ENCODE results near the gene ARHGEF25. TPM values are rescaled to one million over a fixed set of nuclear protein-coding genes. Genes with fewer than 3 reads are reported as not detected.
"Not testable (repeated sequence)": the region's sequence is repeated elsewhere in the genome, so short reads cannot be mapped to it uniquely, and the experiment has no call there.

The ARHGEF25 gene
- total RNA-seq (2014; rRNA removed; shearing (Covaris generic)): 9.2 and 13.1 TPM in 2 replicates
- 34.0 and 37.4 TPM in 2 replicates for polyA plus RNA-seq (2014; cell fraction: nucleus; rRNA removed)

DNA sequence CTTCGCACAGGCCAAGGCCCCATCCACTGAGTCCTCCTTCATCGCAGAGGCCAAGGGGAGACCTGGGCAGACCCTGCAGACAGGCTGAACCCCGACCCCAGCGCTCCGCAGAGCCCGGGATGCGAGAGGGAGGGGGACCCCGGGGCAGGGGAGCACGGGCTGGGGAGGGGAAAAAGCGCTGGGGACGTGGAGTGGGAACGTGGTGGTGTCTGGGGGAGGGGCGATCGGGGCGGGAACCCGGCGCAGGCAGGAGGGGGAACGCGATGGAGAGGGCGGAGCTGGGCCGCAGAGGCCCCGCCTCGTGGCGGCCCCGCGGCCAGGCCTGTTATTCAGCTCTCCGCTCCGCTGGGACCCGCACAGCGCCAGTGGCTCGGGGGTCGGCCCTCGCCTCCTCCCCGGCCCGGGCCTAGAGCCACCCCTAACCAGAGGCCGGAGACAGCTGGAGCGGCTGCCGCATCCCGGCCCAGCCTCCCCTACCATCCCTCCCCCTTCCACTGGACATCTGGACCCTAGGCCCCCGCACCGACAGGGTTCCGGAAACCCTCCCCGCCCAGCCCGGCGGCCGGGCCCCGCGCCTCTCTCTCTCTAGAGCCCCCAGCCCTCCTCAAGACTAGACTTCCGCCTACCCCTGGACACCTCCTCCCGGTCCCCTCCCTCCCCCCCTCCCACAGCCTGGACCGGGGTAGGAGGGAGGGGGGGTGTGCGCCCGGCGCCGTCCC is at the start of gene ARHGEF25:
Gene ARHGEF25, plus strand, starts transcription at position 328 of the 719 bp plus-strand sequence. CDS start 460 bp downstream, outside the sequence.
- DNase-seq (ENCODE audit: extremely low read depth, low read depth): no peak

- no peak for DNase-seq (ENCODE audit: extremely low read depth, low read depth)
Measured at GRCh38 chr12:57563358-57563757, 47.9 kb upstream of the ARHGEF25 start.

GRCh38 chr12:57564178-57564740 is 47.0 kb upstream of the ARHGEF25 start:
- no peak for DNase-seq (ENCODE audit: extremely low read depth, low read depth)

DNA sequence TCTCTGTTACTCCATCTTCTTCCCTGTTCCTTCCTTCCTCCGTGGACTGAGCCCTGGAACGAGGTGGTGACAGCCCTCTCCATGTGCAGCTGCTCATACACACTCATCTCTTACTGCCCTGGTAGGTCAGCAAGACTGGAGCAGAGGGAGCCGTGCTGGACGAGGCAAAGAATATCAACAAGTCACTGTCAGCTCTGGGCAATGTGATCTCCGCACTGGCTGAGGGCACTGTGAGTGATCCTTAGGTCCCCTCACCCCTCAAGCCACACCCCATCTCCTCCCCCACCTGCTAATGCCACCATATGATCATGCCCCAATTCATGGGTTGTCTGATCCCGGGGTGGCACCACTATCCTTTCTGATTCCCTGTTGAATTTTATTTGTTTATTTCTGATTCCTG is 42.4 kb upstream of the ARHGEF25 start:
- DNase-seq (ENCODE audit: extremely low read depth, low read depth): no peak

GRCh38 chr12:57569858-57570257 is 41.4 kb upstream of the ARHGEF25 start:
- no peak for DNase-seq (ENCODE audit: extremely low read depth, low read depth)

GRCh38 chr12:57570438-57570837 is 40.8 kb upstream of the ARHGEF25 start:
- not testable (repeated sequence) for DNase-seq (ENCODE audit: extremely low read depth, low read depth)

DNA sequence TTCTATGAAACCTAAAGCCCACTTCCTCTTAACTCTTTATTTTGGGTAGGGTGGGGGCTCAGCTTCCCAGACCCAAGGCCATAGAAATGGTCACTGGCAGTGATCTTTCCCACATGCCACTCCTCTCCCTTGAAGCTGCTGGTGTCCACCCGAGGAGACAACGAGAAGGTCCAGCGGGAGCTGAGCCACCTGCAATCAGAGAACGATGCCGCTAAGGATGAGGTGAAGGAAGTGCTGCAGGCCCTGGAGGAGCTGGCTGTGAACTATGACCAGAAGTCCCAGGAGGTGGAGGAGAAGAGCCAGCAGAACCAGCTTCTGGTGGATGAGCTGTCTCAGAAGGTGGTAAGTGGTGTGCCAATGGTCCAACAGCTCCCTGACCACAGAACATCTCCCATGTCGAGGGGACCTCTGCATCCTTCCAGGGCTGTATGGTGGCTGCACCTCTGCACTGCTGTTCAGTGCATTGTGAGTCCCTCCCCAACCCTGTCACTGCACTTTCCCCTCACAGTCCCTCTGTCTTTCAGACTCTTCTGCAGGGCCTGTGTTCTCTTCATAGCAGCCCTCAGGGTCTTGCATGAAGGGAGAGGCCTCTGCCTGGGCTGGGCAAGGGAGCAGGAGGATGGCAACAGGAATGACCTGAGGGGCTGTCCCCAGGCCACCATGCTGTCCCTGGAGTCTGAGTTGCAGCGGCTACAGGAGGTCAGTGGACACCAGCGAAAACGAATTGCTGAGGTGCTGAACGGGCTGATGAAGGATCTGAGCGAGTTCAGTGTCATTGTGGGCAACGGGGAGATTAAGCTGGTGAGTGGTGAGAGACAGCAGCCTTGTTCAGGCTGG is 39.1 kb upstream of the ARHGEF25 start:
- no peak for DNase-seq (ENCODE audit: extremely low read depth, low read depth)

DNA sequence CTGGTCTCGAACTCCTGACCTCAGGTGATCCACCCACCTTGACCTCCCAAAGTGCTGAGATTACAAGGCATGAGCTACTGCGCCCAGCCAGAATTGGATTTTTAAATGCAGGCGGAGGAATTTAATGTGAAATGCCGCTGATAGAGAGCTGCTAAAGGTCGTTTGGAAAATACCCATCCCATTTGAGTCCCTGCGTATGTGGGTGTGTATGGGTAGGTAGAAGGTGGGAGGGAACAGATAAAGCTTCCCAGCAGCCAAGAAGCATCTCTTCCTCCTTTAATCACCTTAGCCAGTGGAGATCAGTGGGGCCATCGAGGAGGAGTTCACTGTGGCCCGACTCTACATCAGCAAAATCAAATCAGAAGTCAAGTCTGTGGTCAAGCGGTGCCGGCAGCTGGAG is 36.4 kb upstream of the ARHGEF25 start:
- DNase-seq (ENCODE audit: extremely low read depth, low read depth): no peak

DNA sequence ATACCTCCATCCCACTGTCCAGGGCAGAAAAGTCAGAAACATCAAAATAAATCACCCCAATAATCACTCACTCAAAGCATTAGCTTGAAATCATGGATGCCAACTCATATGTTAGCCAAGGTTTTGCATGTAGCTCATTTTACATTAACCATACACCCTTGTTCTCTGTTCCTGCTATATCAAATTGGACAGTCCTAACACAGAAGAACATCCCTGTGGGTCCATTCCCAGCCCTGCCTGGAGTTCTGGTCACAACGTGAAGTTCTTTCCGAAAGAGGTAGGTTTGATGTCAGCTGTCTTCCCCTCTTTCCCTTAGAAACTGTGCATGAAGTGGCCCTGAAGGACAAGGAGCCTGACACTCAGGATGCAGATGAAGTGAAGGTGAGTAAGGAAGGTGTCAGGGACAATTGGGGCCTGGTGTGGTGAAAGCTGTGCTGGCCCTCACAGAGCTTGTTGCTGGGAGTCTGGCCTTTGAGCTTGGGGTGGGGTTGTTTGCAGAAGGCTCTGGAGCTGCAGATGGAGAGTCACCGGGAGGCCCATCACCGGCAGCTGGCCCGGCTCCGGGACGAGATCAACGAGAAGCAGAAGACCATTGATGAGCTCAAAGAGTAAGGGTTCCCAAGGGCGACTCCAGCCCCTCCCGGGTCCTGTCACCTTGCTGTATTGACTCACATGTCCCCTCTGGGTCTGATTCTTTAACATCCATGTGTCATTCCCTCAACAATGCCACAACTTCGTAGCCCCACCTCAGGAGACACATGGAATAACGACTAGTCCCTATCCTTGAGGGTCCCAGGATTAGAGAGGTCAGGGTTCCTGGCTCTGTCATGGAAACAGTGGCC is 35.2 kb upstream of the ARHGEF25 start:
- no peak for DNase-seq (ENCODE audit: extremely low read depth, low read depth)

DNA sequence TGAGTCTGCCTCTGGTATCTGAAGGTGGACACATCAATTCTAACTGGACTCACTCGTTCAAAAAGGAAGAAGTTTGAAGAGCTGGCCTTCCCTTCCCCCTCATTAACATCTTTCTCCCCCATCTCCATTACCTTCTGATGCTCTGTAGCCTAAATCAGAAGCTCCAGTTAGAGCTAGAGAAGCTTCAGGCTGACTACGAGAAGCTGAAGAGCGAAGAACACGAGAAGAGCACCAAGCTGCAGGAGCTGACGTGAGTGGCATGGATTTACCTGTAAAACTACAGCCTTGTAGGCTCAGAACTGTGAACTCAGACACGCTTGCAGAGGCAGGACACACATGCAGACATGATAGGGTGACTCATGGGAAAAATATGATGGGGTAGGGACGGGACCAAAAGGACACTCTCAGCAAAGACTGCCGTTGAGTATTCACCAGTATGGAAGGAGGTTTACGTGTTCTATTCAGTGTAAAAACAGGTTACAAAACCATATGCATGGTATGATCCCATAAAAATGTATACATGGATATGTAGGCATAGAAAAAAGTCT is 34.5 kb upstream of the ARHGEF25 start:
- no peak for DNase-seq (ENCODE audit: extremely low read depth, low read depth)

DNA sequence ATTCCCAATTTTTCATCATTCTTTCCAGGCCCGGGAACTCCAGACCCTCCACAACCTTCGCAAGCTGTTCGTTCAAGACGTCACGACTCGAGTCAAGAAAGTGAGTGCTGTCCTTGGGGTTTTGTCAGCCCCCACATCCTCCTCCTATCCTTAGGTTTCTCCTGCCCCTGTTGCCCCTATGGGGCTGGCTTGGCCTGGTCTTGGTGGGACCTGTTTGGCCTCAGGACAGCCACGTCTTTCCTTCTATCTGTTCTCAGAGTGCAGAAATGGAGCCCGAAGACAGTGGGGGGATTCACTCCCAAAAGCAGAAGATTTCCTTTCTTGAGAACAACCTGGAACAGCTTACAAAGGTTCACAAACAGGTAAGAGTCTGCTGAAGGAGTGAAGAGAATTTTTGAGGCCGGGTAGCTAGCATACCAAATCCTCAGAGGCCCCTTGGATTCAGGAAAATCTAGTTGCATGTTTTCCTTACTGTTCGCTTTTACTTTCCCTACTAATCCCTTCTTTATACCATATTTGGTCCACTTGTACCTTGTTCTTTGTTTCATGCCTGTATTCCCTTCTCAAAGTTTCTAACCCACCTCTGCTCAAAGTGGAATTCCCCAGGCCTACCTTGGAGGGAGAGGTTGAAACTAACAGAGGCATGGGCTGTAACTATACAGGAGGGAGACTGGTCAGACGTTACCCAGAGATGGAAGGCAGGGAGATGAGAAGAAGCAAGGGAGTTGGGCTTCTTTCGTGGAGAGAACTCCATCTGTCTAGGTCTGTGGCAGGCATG is 33.1 kb upstream of the ARHGEF25 start:
- no peak for DNase-seq (ENCODE audit: extremely low read depth, low read depth)

DNA sequence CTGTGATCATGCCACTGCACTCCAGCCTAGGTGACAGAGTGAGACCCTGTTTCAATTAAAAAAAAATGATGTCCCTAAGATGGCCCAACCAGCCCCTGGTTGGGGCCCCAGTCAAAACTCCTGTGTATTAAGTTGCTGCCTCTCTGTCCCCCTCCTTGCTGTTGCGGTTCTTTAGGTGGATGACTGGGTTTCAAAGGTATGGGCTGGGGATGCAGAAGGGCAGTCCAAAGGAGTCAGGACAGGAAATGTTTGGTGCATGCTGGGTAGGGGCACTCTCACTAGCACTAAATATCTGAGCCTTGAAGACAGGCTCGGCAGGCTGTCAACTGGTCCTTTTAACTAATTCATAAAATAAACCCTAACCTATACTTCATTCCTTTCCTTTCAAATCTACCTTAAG is 32.2 kb upstream of the ARHGEF25 start:
- no peak for DNase-seq (ENCODE audit: extremely low read depth, low read depth)

GRCh38 chr12:57579677-57580465 is 31.4 kb upstream of the ARHGEF25 start:
- no peak for DNase-seq (ENCODE audit: extremely low read depth, low read depth)

GRCh38 chr12:57580466-57580795 is 30.8 kb upstream of the ARHGEF25 start:
- no peak for DNase-seq (ENCODE audit: extremely low read depth, low read depth)

DNA sequence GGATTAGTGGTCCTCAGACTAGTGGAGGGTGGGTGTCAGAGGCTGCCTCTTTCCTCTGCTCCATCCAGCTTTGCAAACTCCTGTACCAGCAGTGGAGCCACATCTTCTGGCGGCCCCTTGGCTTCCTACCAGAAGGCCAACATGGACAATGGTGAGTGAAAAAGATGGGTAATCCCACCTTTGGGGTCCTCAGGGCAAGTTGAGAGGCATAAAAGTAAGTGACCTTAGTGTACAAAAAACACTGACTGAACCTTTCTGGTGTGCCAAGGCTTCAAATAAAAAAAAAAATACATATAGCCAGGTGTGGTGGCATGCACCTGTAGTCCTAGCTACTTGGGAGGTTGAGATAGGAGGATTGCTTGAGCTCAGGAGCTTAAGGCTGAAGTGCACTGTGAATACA is 29.4 kb upstream of the ARHGEF25 start:
- no peak for DNase-seq (ENCODE audit: extremely low read depth, low read depth)

GRCh38 chr12:57582440-57582839 is 28.8 kb upstream of the ARHGEF25 start:
- no peak for DNase-seq (ENCODE audit: extremely low read depth, low read depth)

- peak; percentile 81 for DNase-seq (ENCODE audit: extremely low read depth, low read depth)
Measured at GRCh38 chr12:57583008-57583831, 28.0 kb upstream of the ARHGEF25 start.

GRCh38 chr12:57584050-57584449 is 27.2 kb upstream of the ARHGEF25 start:
- no peak for DNase-seq (ENCODE audit: extremely low read depth, low read depth)

Measured in NCI-H460 (cell line).